ENCODE data around the gene ROM1. TPM values are rescaled to one million over a fixed set of nuclear protein-coding genes. Genes with fewer than 3 reads are reported as not detected.

The ROM1 gene
- total RNA-seq, 1 experiment from 2014 or later = 1.3 TPM

DNA sequence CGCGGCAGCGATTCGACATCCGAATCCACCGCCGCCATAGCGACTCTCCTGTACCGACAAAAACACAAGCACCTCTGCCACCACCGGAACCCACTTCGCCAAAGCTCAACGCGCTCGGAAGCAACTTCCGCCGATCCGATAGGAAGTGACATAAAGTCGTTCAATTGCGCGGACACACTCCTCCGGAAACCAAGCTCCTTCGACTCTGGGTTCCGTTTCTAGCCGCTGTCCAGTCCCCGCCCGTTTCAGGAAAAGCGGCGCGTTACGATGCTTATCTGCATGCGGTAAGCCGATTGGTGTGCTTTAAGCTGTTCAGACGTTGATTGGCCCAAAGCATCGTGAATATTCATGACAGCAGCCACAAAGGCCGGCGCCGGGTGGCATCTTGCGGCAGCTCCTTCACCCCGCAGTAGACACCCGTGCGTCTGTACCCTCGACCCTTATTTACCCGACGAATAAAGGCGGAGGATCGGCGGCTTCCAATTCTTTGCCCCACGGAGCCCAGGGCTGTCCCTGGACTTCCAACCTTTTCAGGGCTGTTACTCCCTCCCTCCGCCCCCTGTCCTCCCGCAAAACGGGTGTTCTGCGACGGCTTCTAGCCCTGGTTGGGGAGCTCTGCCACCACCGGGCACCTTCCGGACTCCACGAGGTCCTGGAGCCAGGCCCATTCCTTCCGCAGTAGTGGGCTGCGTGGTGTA is 21.5 kb upstream of the ROM1 start, which contains the start of gene TUT1:
Gene TUT1 (minus strand): TSS at position 76 of the 698 bp plus-strand sequence. CDS start 38 bp downstream, at position 38.
- Histone ChIP-seq H3K4me1 (peaks cover 36% of the 10 kb centered on the region), H3K27me3 (replicated peaks; ENCODE audit: control insufficient read depth, insufficient read depth, low read length) (no peaks in the 10 kb centered on the region), H3K36me3 (ENCODE audit: control insufficient read depth, insufficient read depth, low read length) (peaks cover 5% of the 10 kb centered on the region; the same call in 1 of the 2 replicates), H3K9me3 (no peaks in the 10 kb centered on the region), H3K4me3 (ENCODE audit: low read depth, low read length) (peak within 1 kb of the TSS; percentile 51)
- ChIA-PET POLR2A (interaction anchor here (0.5 to 3.1 kb wide), 45 partner anchors 10 to 1714 kb away, joined by 3 to 116 read pairs (median 5); partner anchors contain the start of genes AHNAK, B3GAT3, C11orf98 and CSKMT), CTCF (interaction anchor here (0.6 to 2.4 kb wide), 24 partner anchors 10 to 290 kb away, joined by 3 to 30 read pairs (median 6); partner anchors contain the start of genes ASRGL1, B3GAT3, C11orf98 and CSKMT)
- TF ChIP-seq, protein P1, sequence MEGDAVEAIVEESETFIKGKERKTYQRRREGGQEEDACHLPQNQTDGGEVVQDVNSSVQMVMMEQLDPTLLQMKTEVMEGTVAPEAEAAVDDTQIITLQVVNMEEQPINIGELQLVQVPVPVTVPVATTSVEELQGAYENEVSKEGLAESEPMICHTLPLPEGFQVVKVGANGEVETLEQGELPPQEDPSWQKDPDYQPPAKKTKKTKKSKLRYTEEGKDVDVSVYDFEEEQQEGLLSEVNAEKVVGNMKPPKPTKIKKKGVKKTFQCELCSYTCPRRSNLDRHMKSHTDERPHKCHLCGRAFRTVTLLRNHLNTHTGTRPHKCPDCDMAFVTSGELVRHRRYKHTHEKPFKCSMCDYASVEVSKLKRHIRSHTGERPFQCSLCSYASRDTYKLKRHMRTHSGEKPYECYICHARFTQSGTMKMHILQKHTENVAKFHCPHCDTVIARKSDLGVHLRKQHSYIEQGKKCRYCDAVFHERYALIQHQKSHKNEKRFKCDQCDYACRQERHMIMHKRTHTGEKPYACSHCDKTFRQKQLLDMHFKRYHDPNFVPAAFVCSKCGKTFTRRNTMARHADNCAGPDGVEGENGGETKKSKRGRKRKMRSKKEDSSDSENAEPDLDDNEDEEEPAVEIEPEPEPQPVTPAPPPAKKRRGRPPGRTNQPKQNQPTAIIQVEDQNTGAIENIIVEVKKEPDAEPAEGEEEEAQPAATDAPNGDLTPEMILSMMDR (IDR thresholded peaks at IDR 0.05; ENCODE audit: insufficient read depth in 1 of 2, low read depth in 1 of 2, low read length in 1 of 2, severe bottlenecking in 1 of 2, unreplicated experiment in 1 of 2) = no peak
- peaks cover 18% of the 10 kb centered on the region for H3K4me1 Mint-ChIP-seq (ENCODE audit: low read depth, unreplicated experiment)
- no TSS peak for BruUV-seq (replicated peaks)
- H3K4me3 Mint-ChIP-seq (ENCODE audit: unreplicated experiment) = peak within 1 kb of the TSS; percentile 88
- H3K36me3 Mint-ChIP-seq (ENCODE audit: insufficient read depth, unreplicated experiment) = peaks cover 81% of the 10 kb centered on the region
- no peaks in the 10 kb centered on the region for H3K9me3 Mint-ChIP-seq (ENCODE audit: unreplicated experiment)
- intact Hi-C loops (cut with micrococcal nuclease; ENCODE audit: unreplicated experiment) = loop anchor here (1.0 to 2.0 kb wide), 6 partner anchors 10 to 209 kb away; partner anchors contain the start of genes EEF1G, EML3, GANAB and MTA2
- peak; percentile 98 for DNase-seq
- no peaks in the 10 kb centered on the region for H3K27me3 Mint-ChIP-seq (ENCODE audit: insufficient read depth, unreplicated experiment)
- H3K27ac Mint-ChIP-seq (ENCODE audit: unreplicated experiment) = peak within 1 kb of the TSS; percentile 95

DNA sequence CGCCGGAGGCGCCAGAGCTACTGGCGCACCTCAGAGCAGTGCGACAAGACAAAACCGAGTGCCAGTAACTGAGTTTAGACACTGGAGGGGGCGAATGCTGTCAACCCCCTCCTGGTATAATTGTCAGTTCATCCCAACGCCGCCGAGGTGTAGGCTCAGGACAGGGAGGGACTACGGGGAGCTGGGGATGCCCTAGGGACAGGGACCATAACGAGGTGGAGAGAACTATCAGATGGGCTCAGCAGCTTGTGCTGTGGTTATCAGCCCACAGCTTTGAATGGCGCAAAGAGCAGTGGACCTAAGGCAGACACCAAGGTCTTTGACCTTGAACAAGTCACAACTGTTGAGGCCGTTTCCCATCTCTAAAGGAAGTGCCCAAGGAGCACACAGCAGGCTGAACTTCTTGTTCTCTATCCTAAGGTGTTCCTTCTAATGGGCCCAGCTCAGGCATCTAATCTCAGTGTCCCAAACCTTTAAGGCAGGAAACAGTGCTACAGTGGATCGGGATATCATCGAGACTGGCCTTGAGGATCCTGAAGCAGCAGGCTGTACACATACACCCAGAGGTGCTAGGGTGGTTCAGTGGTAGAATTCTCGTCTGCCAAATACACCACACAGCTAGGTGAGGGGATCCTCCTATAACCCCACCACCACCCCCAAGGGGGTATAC is 20.8 kb upstream of the ROM1 start:
- H3K36me3 ChIP-seq (ENCODE audit: control insufficient read depth, insufficient read depth, low read length) = peaks cover 5% of the 10 kb centered on the region; the same call in 1 of the 2 replicates
- BruUV-seq (replicated peaks) = TSS peak; percentile 99
- intact Hi-C loops (cut with micrococcal nuclease; ENCODE audit: unreplicated experiment) = no loop called here
- no peak for DNase-seq
- H3K27me3 ChIP-seq (replicated peaks; ENCODE audit: control insufficient read depth, insufficient read depth, low read length) = no peaks in the 10 kb centered on the region
- H3K36me3 Mint-ChIP-seq (ENCODE audit: insufficient read depth, unreplicated experiment) = peaks cover 86% of the 10 kb centered on the region
- peaks cover 34% of the 10 kb centered on the region for H3K4me1 ChIP-seq
- POLR2A ChIA-PET = interaction anchor here (0.5 to 3.1 kb wide), 34 partner anchors 9 to 775 kb away, joined by 3 to 116 read pairs (median 6); partner anchors contain the start of genes AHNAK, B3GAT3, C11orf98 and CSKMT
- no peaks in the 10 kb centered on the region for H3K9me3 ChIP-seq
- peak overlapping the region; percentile 47 for H3K4me3 ChIP-seq (ENCODE audit: low read depth, low read length)
- H3K9me3 Mint-ChIP-seq (ENCODE audit: unreplicated experiment) = no peaks in the 10 kb centered on the region
- H3K27ac Mint-ChIP-seq (ENCODE audit: unreplicated experiment) = peak overlapping the region; percentile 95
- H3K27me3 Mint-ChIP-seq (ENCODE audit: insufficient read depth, unreplicated experiment) = no peaks in the 10 kb centered on the region
- CTCF ChIA-PET = interaction anchor here (0.7 to 2.4 kb wide), 18 partner anchors 9 to 289 kb away, joined by 3 to 30 read pairs (median 8); partner anchors contain the start of genes ASRGL1, B3GAT3, C11orf98 and CSKMT
- TF ChIP-seq, protein P1 (IDR thresholded peaks at IDR 0.05; ENCODE audit: insufficient read depth in 1 of 2, low read depth in 1 of 2, low read length in 1 of 2, severe bottlenecking in 1 of 2, unreplicated experiment in 1 of 2) = peak in 1 of 2 experiments; percentile 3
- H3K4me1 Mint-ChIP-seq (ENCODE audit: low read depth, unreplicated experiment) = peaks cover 18% of the 10 kb centered on the region
- peak overlapping the region; percentile 88 for H3K4me3 Mint-ChIP-seq (ENCODE audit: unreplicated experiment)

DNA sequence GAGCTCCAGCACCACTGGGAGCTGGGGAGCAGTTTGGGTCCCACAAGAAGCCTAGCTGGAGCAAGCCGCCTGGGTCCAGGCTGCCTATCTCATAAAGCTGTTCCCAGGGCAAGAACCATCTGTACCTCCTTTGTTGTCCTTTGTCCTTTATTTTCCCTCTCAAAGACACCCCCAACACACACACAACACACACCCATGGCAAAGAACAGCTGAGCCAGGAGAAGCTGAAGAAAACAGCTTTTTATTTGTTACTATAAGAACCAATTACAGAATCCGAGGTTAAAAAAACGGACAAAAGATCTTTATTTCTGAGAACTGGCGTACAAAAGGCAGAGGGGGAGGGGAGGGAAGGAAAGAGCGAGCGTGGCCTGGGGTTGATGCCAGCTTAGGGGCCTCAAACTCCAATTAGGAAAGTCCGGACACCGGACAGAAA is 20.1 kb upstream of the ROM1 start:
- Mint-ChIP-seq H3K27ac (ENCODE audit: unreplicated experiment) (peak overlapping the region; percentile 36), H3K4me1 (ENCODE audit: low read depth, unreplicated experiment) (peaks cover 11% of the 10 kb centered on the region), H3K4me3 (ENCODE audit: unreplicated experiment) (peak overlapping the region; percentile 53), H3K36me3 (ENCODE audit: insufficient read depth, unreplicated experiment) (peaks cover 87% of the 10 kb centered on the region), H3K9me3 (ENCODE audit: unreplicated experiment) (no peaks in the 10 kb centered on the region), H3K27me3 (ENCODE audit: insufficient read depth, unreplicated experiment) (no peaks in the 10 kb centered on the region)
- H3K36me3 ChIP-seq (ENCODE audit: control insufficient read depth, insufficient read depth, low read length) = peaks cover 7% of the 10 kb centered on the region; the same call in 1 of the 2 replicates
- H3K4me3 ChIP-seq (ENCODE audit: low read depth, low read length) = no peak overlapping the region
- intact Hi-C loops (cut with micrococcal nuclease; ENCODE audit: unreplicated experiment) = no loop called here
- H3K9me3 ChIP-seq = no peaks in the 10 kb centered on the region
- H3K27me3 ChIP-seq (replicated peaks; ENCODE audit: control insufficient read depth, insufficient read depth, low read length) = no peaks in the 10 kb centered on the region
- TF ChIP-seq, protein P1 (IDR thresholded peaks at IDR 0.05; ENCODE audit: insufficient read depth in 1 of 2, low read depth in 1 of 2, low read length in 1 of 2, severe bottlenecking in 1 of 2, unreplicated experiment in 1 of 2) = no peak
- peaks cover 27% of the 10 kb centered on the region for H3K4me1 ChIP-seq
- POLR2A ChIA-PET = interaction anchor here (0.6 to 3.1 kb wide), 7 partner anchors 8 to 248 kb away, joined by 3 to 116 read pairs (median 39); partner anchors contain the start of genes B3GAT3, C11orf98, CSKMT and EEF1G
- no TSS peak for BruUV-seq (replicated peaks)
- DNase-seq = no peak
- CTCF ChIA-PET = interaction anchor here (0.6 to 2.4 kb wide), 2 partner anchors 29 to 48 kb away, joined by 6 to 19 read pairs; partner anchors contain the start of gene B3GAT3

All from Caco-2 (cell line).